Cardiac fibroblast (primary cell): ENCODE measurements around the gene ZFP62.

Experiments
- DNase-seq, 2 donors: peaks; one replicate each; pipeline versions ENCODE4 v3.0.0 to v3.0.0-alpha.2; 2010; ENCODE audit warnings: low read depth in 2 of 2
- H3K4me3 ChIP-seq, 2 donors: replicated peaks in 1 of 2; 1 replicate in 1 of 2; 2 replicates in 1 of 2; pipeline ENCODE4 v1.5.1; 2011; ENCODE audit warnings: low read depth in 2 of 2, low read length in 2 of 2, mild to moderate bottlenecking in 2 of 2, moderate library complexity in 1 of 2
- CTCF ChIP-seq: IDR thresholded peaks from one replicate; pipeline ENCODE4 v1.5.1; 2011; ENCODE audit warnings: low read depth, mild to moderate bottlenecking, low read length, inconsistent platforms

The ZFP62 gene

DNA sequence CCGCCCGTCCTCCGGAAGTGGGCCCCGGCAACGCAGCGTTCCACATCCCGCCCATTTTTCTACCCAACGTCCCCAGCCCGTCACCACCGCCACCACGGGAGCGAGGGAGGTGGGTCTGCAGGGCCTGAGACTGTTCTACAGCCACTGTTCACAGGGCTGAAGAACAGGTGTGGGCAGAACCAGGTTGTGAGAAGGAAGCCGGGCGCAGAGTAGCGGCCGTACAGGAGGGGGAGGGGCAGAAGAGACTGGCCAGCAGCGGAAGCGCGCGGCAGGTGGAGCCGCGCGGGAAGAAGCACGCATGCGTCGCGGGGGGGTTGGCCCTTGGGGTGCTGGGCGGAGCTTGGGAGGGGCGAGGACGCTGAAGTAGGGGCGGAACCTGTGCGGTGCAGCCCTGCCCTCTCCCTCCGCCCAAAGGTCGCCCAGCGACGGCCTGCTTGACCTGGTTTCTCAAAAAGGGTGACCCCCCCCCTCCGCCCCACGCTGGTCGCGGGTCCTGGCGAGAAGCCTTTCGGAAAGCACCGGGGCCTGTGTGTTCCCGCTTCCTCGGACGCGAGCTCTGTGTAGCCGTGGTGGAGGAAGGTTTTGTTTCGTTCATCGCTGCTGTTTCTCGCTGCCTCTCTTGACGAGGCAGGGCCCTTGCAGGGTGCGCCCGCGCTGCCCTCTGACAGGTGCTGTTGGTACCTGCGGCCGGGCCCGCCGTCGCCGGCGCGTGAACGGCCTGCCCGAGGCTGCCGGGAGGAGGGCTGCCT, 50.7 kb downstream of the ZFP62 start:
- peak overlapping the region; percentile 72 to 82 for H3K4me3 ChIP-seq
- DNase-seq = peak; percentile 95 to 97
- TF ChIP-seq CTCF = no peak

DNA sequence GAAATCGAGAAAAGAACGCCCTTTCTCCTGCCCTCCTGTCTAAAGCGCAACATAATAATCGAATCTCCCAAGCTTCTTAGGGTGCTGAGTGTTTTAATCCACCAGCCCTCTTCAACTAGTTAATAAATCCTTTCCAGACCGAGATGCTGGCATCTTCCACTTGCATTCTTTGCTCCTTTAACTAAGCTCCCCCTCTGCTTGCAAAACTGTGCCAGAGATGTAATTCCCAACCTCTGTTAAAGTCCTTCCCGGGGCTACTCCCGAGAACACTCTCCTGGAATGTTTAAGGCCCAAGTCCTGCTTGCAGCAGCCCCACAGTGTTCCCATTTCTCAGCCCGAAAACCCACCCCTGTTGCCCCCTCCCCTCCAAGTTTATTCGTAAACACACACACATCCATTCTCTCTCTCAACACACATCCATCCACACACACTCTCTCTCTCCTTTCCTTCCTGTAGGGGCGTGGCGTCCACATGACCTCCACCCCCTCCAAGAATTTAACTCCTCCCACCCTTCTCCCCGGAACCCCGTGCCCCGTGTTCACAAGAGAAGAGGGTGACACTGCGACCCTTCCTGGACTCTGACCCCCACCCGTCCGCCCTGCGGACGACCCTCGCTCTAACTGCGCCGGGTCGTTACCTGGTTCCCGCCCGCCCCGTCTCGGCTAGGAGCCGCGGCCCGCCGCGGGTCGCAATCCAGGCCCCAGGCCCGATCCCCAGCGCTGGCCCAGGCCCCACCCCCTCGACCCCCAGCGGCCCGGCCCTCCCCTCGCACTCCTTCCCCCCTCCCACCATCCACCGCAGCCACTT, 51.5 kb downstream of the ZFP62 start:
- DNase-seq = peak; percentile 94
- peak overlapping the region; percentile 72 to 82 for H3K4me3 ChIP-seq
- no peak for TF ChIP-seq CTCF

- no peak for TF ChIP-seq CTCF
- H3K4me3 ChIP-seq = peak overlapping the region; percentile 4 to 54
- no peak for DNase-seq
Observed at GRCh38 chr5:180808461-180809000, 52.5 kb downstream of the ZFP62 start.

GRCh38 chr5:180807654-180808414, 53.2 kb downstream of the ZFP62 start:
- H3K4me3 ChIP-seq = peak overlapping the region in 1 of 2 donors; percentile 19
- TF ChIP-seq CTCF = no peak
- peak; percentile 37 to 77 for DNase-seq

DNA sequence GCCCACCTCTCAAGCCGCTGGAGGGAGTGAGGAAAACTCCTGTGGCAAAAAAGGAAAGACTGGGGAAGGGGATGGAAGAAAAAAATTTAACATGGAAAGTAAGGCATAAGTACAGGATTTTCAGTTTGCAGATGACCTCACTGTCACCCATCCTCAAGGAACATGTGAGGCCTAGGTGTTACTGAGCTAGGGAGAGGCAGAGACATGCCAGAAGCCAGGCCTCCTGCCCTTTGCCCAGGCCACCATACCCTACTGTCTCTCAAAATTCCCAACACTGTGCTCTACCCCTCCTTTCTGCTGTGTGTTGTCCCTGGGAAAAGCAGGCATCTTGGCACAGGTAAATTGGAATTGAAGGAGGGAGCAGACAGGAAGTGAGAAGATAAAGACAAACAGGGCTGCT, 54.0 kb downstream of the ZFP62 start:
- no peak for DNase-seq
- TF ChIP-seq CTCF = no peak
- H3K4me3 ChIP-seq = peak overlapping the region in 1 of 2 donors; percentile 6

GRCh38 chr5:180806351-180807011, 54.6 kb downstream of the ZFP62 start:
- no peak for DNase-seq
- no peak overlapping the region for H3K4me3 ChIP-seq
- TF ChIP-seq CTCF = no peak
